DOHH2 (cell line): ENCODE results near the gene TMEM88.

ENCODE experiments used
- CTCF ChIP-seq: fragments of 200-600 bp; sonication (generic); IDR thresholded peaks from one replicate; pipeline ENCODE4 v1.5.1; 2014; ENCODE audit warnings: antibody characterized with exemption, mild to moderate bottlenecking, low read depth, low read length; ENCODE audit not compliant: poor library complexity, severe bottlenecking
- EZH2phosphoT487 ChIP-seq: fragments of 200-600 bp; sonication (generic); IDR thresholded peaks from 2 replicates; pipeline ENCODE4 v1.6.1; 2017; ENCODE audit warnings: borderline replicate concordance, mild to moderate bottlenecking, antibody characterized with exemption, low read length, moderate library complexity, mixed read lengths

- TF ChIP-seq CTCF (no peak), EZH2phosphoT487 (no peak)
These were observed 638 bp upstream of the TMEM88 start for GRCh38 chr17:7854078-7854777.
